GM23338 (cell line): ENCODE results near the gene SIGLEC7. TPM values are rescaled to one million over a fixed set of nuclear protein-coding genes. Genes with fewer than 3 reads are reported as not detected.

Experiments used
- ATAC-seq: fragments of 200-7000 bp; cut with Tn5 transposase; 3 replicates; pipeline ENCODE4 v1.9.1; 2020
- DNase-seq: peaks from one replicate; pipeline ENCODE4 v3.0.0-alpha.2; 2015; ENCODE audit warnings: low spot score
- H2AFZ ChIP-seq: fragments of 200-600 bp; sonication (generic); 2 replicates; pipeline ENCODE4 v1.8.0; 2016; ENCODE audit warnings: antibody characterized with exemption, mild to moderate bottlenecking, moderate library complexity
- H3F3A ChIP-seq: fragments of 200-600 bp; sonication (generic); replicated peaks from 2 replicates; pipeline ENCODE4 v1.8.0; 2017; ENCODE audit warnings: antibody characterized with exemption, mixed run types, low read depth
- H3K27ac ChIP-seq: fragments of 200-600 bp; sonication (generic); 2 replicates; pipeline ENCODE4 v1.6.1; 2016; ENCODE audit warnings: low read depth
- H3K27me3 ChIP-seq: fragments of 200-600 bp; sonication (generic); 2 replicates; pipeline ENCODE4 v1.8.0; 2016; ENCODE audit warnings: mild to moderate bottlenecking, mixed run types, moderate library complexity; ENCODE audit not compliant: insufficient read depth
- H3K36me3 ChIP-seq: fragments of 200-600 bp; sonication (generic); 2 replicates; pipeline ENCODE4 v1.8.0; 2016; ENCODE audit warnings: mild to moderate bottlenecking; ENCODE audit not compliant: insufficient read depth
- H3K4me1 ChIP-seq: fragments of 200-600 bp; sonication (generic); 2 replicates; pipeline ENCODE4 v1.8.0; 2016; ENCODE audit warnings: mild to moderate bottlenecking, moderate library complexity; ENCODE audit not compliant: insufficient read depth
- H3K4me2 ChIP-seq: fragments of 200-600 bp; sonication (generic); 2 replicates; pipeline ENCODE4 v1.7.1; 2017; ENCODE audit warnings: mixed run types
- H3K4me3 ChIP-seq: fragments of 200-600 bp; sonication (generic); 2 replicates; pipeline ENCODE4 v1.6.1; 2016; ENCODE audit warnings: mixed run types
- H3K79me2 ChIP-seq: fragments of 200-600 bp; sonication (generic); replicated peaks from 2 replicates; pipeline ENCODE4 v1.8.0; 2017; ENCODE audit warnings: mild to moderate bottlenecking; ENCODE audit not compliant: insufficient read depth
- H3K9me2 ChIP-seq: fragments of 200-600 bp; sonication (generic); 2 replicates; pipeline ENCODE4 v1.8.0; 2017; ENCODE audit not compliant: insufficient read depth
- H4K20me1 ChIP-seq: fragments of 200-600 bp; sonication (generic); replicated peaks from 2 replicates; pipeline ENCODE4 v1.8.0; 2017; ENCODE audit warnings: mild to moderate bottlenecking; ENCODE audit not compliant: insufficient read depth
- H3K27ac Mint-ChIP-seq: 2 replicates; pipeline ENCODE4 v1.8.0; 2020; ENCODE audit warnings: inconsistent platforms, mild to moderate bottlenecking, moderate library complexity, mixed read lengths
- H3K27me3 Mint-ChIP-seq: 3 replicates; pipeline ENCODE4 v1.8.0; 2022; ENCODE audit warnings: low read depth, mild to moderate bottlenecking, moderate library complexity, mixed read lengths, inconsistent platforms; ENCODE audit not compliant: insufficient read depth, poor library complexity
- H3K36me3 Mint-ChIP-seq: 3 replicates; pipeline ENCODE4 v1.8.0; 2021; ENCODE audit warnings: low read depth, mild to moderate bottlenecking, inconsistent platforms, moderate library complexity, mixed read lengths
- H3K4me1 Mint-ChIP-seq: 3 replicates; pipeline ENCODE4 v1.8.0; 2020; ENCODE audit warnings: mild to moderate bottlenecking, inconsistent platforms, mixed read lengths
- H3K4me3 Mint-ChIP-seq: 3 replicates; pipeline ENCODE4 v1.8.0; 2021; ENCODE audit warnings: moderate library complexity, mild to moderate bottlenecking, inconsistent platforms, mixed read lengths
- H3K9me3 Mint-ChIP-seq: 3 replicates; pipeline ENCODE4 v1.8.0; 2020; ENCODE audit warnings: moderate library complexity, mild to moderate bottlenecking, inconsistent platforms, mixed read lengths
- CREB1 ChIP-seq: fragments of 250-450 bp; sonication (Bioruptor Pico); IDR thresholded peaks from 2 replicates; pipeline ENCODE4 v1.5.0; 2020; ENCODE audit warnings: low read depth, mild to moderate bottlenecking, moderate library complexity
- EZH2 ChIP-seq: fragments of 200-600 bp; sonication (generic); IDR thresholded peaks from one replicate; pipeline ENCODE4 v1.8.0; 2017; ENCODE audit warnings: antibody characterized with exemption, mild to moderate bottlenecking, low read depth; ENCODE audit not compliant: unreplicated experiment
- EZH2phosphoT487 ChIP-seq: fragments of 200-600 bp; sonication (generic); IDR thresholded peaks from one replicate; pipeline ENCODE4 v1.8.1; 2018; ENCODE audit warnings: antibody characterized with exemption; ENCODE audit not compliant: unreplicated experiment
- JUNB ChIP-seq: IDR thresholded peaks from one replicate; pipeline ENCODE4 v1.6.1; 2016; ENCODE audit warnings: antibody characterized with exemption; ENCODE audit not compliant: unreplicated experiment
- NANOG ChIP-seq: IDR thresholded peaks from 2 replicates; pipeline ENCODE4 v1.6.1; 2016; ENCODE audit warnings: antibody characterized with exemption, borderline replicate concordance
- POLR2AphosphoS5 ChIP-seq: IDR thresholded peaks from 2 replicates; pipeline ENCODE4 v1.6.1; 2016; ENCODE audit warnings: antibody characterized with exemption, low read depth
- STAT1 ChIP-seq: IDR thresholded peaks from one replicate; pipeline ENCODE4 v1.6.1; 2016; ENCODE audit warnings: antibody characterized with exemption; ENCODE audit not compliant: unreplicated experiment
- ZNF331 ChIP-seq: fragments of 250-450 bp; sonication (Bioruptor Pico); IDR thresholded peaks from 2 replicates; pipeline ENCODE4 v1.5.0; 2020; ENCODE audit warnings: low read depth, mild to moderate bottlenecking, moderate library complexity
- ZNF462 ChIP-seq: fragments of 250-450 bp; sonication (Bioruptor Pico); IDR thresholded peaks from 2 replicates; pipeline ENCODE4 v1.5.0; 2020; ENCODE audit warnings: mild to moderate bottlenecking, moderate library complexity
- polyA plus RNA-seq: library from polyadenylated mRNA; unstranded; fragments of >200 nt; fragmentation: Nextera tagmentation; extraction: Ambion mirVana; gene quantifications from 2 replicates; pipeline ENCODE4 v1.2.1, GENCODE V29; 2016
- total RNA-seq: library from RNA; depleted of rRNA; stranded (reverse); fragments of >200 nt; shearing (Covaris generic); gene quantifications from 2 replicates; pipeline ENCODE4 v1.2.3, GENCODE V29; 2014

Gene SIGLEC7
- total and polyA plus RNA-seq, 2 experiments from 2014 or later, result not detected

GRCh38 chr19:51114087-51114729, 27.9 kb upstream of the SIGLEC7 start (continued):
- TF ChIP-seq ZNF462 (CRISPR knock-in tag) (no peak), CREB1 (CRISPR knock-in tag) (no peak), ZNF331 (CRISPR knock-in tag) (no peak), NANOG (no peak), JUNB (no peak), EZH2phosphoT487 (no peak), EZH2 (no peak), POLR2AphosphoS5 (no peak)

- Mint-ChIP-seq H3K4me1 (peaks cover 4% of the 10 kb centered on the region; the same call in 2 of the 3 replicates), H3K27ac (no peak overlapping the region), H3K9me3 (no peaks in the 10 kb centered on the region; the same call in 1 of the 3 replicates), H3K27me3 (peaks cover 8% of the 10 kb centered on the region), H3K4me3 (no peak overlapping the region), H3K36me3 (no peaks in the 10 kb centered on the region)
- Histone ChIP-seq H3K9me2 (no peaks in the 10 kb centered on the region), H3F3A (no peaks in the 10 kb centered on the region), H3K27me3 (no peaks in the 10 kb centered on the region), H3K79me2 (no peaks in the 10 kb centered on the region), H3K4me3 (no peak overlapping the region), H4K20me1 (no peaks in the 10 kb centered on the region), H3K27ac (no peak overlapping the region), H2AFZ (no peak overlapping the region), H3K4me2 (no peak overlapping the region), H3K4me1 (no peaks in the 10 kb centered on the region), H3K36me3 (no peaks in the 10 kb centered on the region)
- DNase-seq, result no peak
- no peak for ATAC-seq
- TF ChIP-seq STAT1, result no peak
- no peak for TF ChIP-seq JUNB
- TF ChIP-seq ZNF462 (CRISPR knock-in tag), result no peak
Observed at GRCh38 chr19:51116736-51117286, 25.3 kb upstream of the SIGLEC7 start.
